H1 (cell line): ENCODE measurements around the gene CA14. TPM values are rescaled to one million over a fixed set of nuclear protein-coding genes. Genes with fewer than 3 reads are reported as not detected.

Experiments used
- CTCF ChIA-PET: fragments of 300-600 bp; sonication (Branson Sonifier 250); formaldehyde crosslinking; loops from one replicate; lab custom pipeline; 2021; ENCODE audit not compliant: partially characterized antibody; lab: Charles Lee
- POLR2A ChIA-PET: fragments of 300-600 bp; sonication (Branson Sonifier 250); formaldehyde crosslinking; loops from one replicate; lab custom pipeline; 2021; ENCODE audit warnings: inconsistent platforms; ENCODE audit not compliant: partially characterized antibody; lab: Charles Lee
- DNase-seq, 2 experiments: peaks; one replicate each; pipeline versions ENCODE4 v3.0.0 to v3.0.0-alpha.2; 2010 to 2022; ENCODE audit warnings: low spot score in 2 of 2, low read depth in 1 of 2, mixed read lengths in 1 of 2
- FAIRE-seq: peaks from 2 replicates; lab custom pipeline; 2011; peaks lifted over from hg19 to GRCh38; lab: Jason Lieb, UNC
- H2AFZ ChIP-seq: 2 replicates; pipeline ENCODE4 v1.8.1; 2012; ENCODE audit warnings: low read length, inconsistent platforms
- H2AK5ac ChIP-seq: 2 replicates; pipeline ENCODE4 v1.6.1; 2013; ENCODE audit warnings: low read depth, low read length
- H2BK120ac ChIP-seq: replicated peaks from 2 replicates; pipeline ENCODE3; 2013; ENCODE audit warnings: low read depth, low read length, inconsistent platforms
- H2BK12ac ChIP-seq: 2 replicates; pipeline ENCODE4 v1.6.1; 2013; ENCODE audit warnings: low read depth, low read length
- H2BK15ac ChIP-seq: 2 replicates; pipeline ENCODE4 v1.6.1; 2013; ENCODE audit warnings: low read length
- H2BK20ac ChIP-seq: 2 replicates; pipeline ENCODE4 v1.6.1; 2013; ENCODE audit warnings: low read length
- H2BK5ac ChIP-seq: 2 replicates; pipeline ENCODE4 v1.6.1; 2013; ENCODE audit warnings: low read depth, low read length
- H3K14ac ChIP-seq: 2 replicates; pipeline ENCODE4 v1.6.1; 2013; ENCODE audit warnings: inconsistent platforms; ENCODE audit not compliant: insufficient read length
- H3K18ac ChIP-seq: 2 replicates; pipeline ENCODE4 v1.6.1; 2013; ENCODE audit warnings: low read length; ENCODE audit errors: extremely low read depth
- H3K23ac ChIP-seq: 2 replicates; pipeline ENCODE4 v1.6.1; 2013; ENCODE audit warnings: inconsistent platforms; ENCODE audit not compliant: insufficient read length
- H3K23me2 ChIP-seq: 2 replicates; pipeline ENCODE4 v1.6.1; 2013; ENCODE audit warnings: low read depth, low read length
- H3K27ac ChIP-seq: 2 replicates; pipeline ENCODE4 v1.6.1; 2011; ENCODE audit warnings: low read depth, low read length, inconsistent platforms
- H3K27me3 ChIP-seq, 4 experiments: replicated peaks in 1 of 4; 1 replicate in 1 of 4; 2 replicates in 3 of 4; pipeline versions ENCODE4 v1.6.1 to v1.8.1; 2011 to 2013; ENCODE audit warnings: low read length in 3 of 4, mild to moderate bottlenecking in 3 of 4, inconsistent platforms in 2 of 4, mixed read lengths in 2 of 4, moderate library complexity in 1 of 4; ENCODE audit not compliant: control insufficient read depth in 3 of 4, insufficient read depth in 3 of 4; ENCODE audit errors: extremely low read depth in 1 of 4
- H3K36me3 ChIP-seq, 4 experiments: 2 replicates each; pipeline versions ENCODE4 v1.6.1 to v1.8.1; 2011 to 2013; ENCODE audit warnings: mild to moderate bottlenecking in 4 of 4, low read length in 3 of 4, moderate library complexity in 2 of 4, control low read depth in 1 of 4, inconsistent platforms in 1 of 4; ENCODE audit not compliant: insufficient read depth in 4 of 4, control insufficient read depth in 2 of 4
- H3K4ac ChIP-seq: replicated peaks from 2 replicates; pipeline ENCODE3; 2013; ENCODE audit warnings: low read length, low read depth, mixed read lengths, inconsistent platforms; ENCODE audit not compliant: insufficient read length
- H3K4me1 ChIP-seq, 4 experiments: replicated peaks in 1 of 4; 1 replicate in 1 of 4; 2 replicates in 3 of 4; pipeline versions ENCODE4 v1.6.1 to v1.8.1; 2011 to 2013; ENCODE audit warnings: low read length in 3 of 4, inconsistent platforms in 2 of 4, mixed read lengths in 1 of 4; ENCODE audit not compliant: insufficient read depth in 4 of 4, control insufficient read depth in 3 of 4
- H3K4me2 ChIP-seq, 2 experiments: 2 replicates each; pipeline versions ENCODE4 v1.6.1 to v1.8.1; 2011 to 2013; ENCODE audit warnings: low read depth in 2 of 2, low read length in 2 of 2, control low read depth in 1 of 2, inconsistent platforms in 1 of 2, mild to moderate bottlenecking in 1 of 2; ENCODE audit not compliant: insufficient read depth in 1 of 2
- H3K4me3 ChIP-seq, 4 experiments: fragments of 200-600, 300-600 bp in 1 of 4; sonication (generic), shearing (Covaris generic), sonication (Bioruptor Twin) in 1 of 4; 2 replicates each; pipeline versions ENCODE4 v1.5.1 to v1.8.1; 2011 to 2016; ENCODE audit warnings: low read length in 4 of 4, low read depth in 3 of 4, control low read depth in 2 of 4, inconsistent platforms in 2 of 4, mild to moderate bottlenecking in 2 of 4, mixed read lengths in 1 of 4, moderate library complexity in 1 of 4; ENCODE audit not compliant: insufficient read depth in 2 of 4; ENCODE audit errors: extremely low read depth in 1 of 4
- H3K56ac ChIP-seq: replicated peaks from 2 replicates; pipeline ENCODE3; 2013; ENCODE audit warnings: low read depth, mild to moderate bottlenecking, mixed read lengths, low read length, inconsistent platforms; ENCODE audit not compliant: insufficient read length
- H3K79me1 ChIP-seq: 2 replicates; pipeline ENCODE4 v1.6.1; 2013; ENCODE audit warnings: low read depth, low read length, control low read depth
- H3K79me2 ChIP-seq, 2 experiments: 2 replicates each; pipeline versions ENCODE4 v1.6.1 to v1.8.1; 2012 to 2013; ENCODE audit warnings: low read length in 2 of 2, mild to moderate bottlenecking in 2 of 2, inconsistent platforms in 1 of 2; ENCODE audit not compliant: insufficient read depth in 2 of 2, control insufficient read depth in 1 of 2
- H3K9ac ChIP-seq, 4 experiments: replicated peaks in 1 of 4; 1 replicate in 1 of 4; 2 replicates in 3 of 4; pipeline versions ENCODE4 v1.6.1 to v1.8.1; 2011 to 2013; ENCODE audit warnings: low read depth in 3 of 4, low read length in 3 of 4, control low read depth in 2 of 4, mild to moderate bottlenecking in 2 of 4, moderate library complexity in 2 of 4, inconsistent platforms in 1 of 4; ENCODE audit errors: extremely low read depth in 1 of 4
- H3K9me3 ChIP-seq, 2 experiments: 2 replicates each; pipeline versions ENCODE4 v1.6.1 to v1.8.1; 2012 to 2013; ENCODE audit warnings: mild to moderate bottlenecking in 2 of 2, moderate library complexity in 2 of 2, control low read depth in 1 of 2, inconsistent platforms in 1 of 2, low read depth in 1 of 2, low read length in 1 of 2, mixed read lengths in 1 of 2; ENCODE audit not compliant: insufficient read depth in 2 of 2
- H4K20me1 ChIP-seq, 2 experiments: replicated peaks in 1 of 2; 2 replicates each; pipeline versions ENCODE3 to v1.8.1; 2011 to 2013; ENCODE audit warnings: inconsistent platforms in 2 of 2, low read length in 2 of 2, mild to moderate bottlenecking in 1 of 2; ENCODE audit not compliant: insufficient read depth in 2 of 2, control insufficient read depth in 1 of 2
- H4K5ac ChIP-seq: 2 replicates; pipeline ENCODE4 v1.6.1; 2013; ENCODE audit warnings: low read length, low read depth, mixed read lengths, inconsistent platforms; ENCODE audit not compliant: insufficient read length
- H4K8ac ChIP-seq: 2 replicates; pipeline ENCODE4 v1.8.0; 2013; ENCODE audit warnings: mild to moderate bottlenecking, moderate library complexity, low read length, inconsistent platforms; ENCODE audit not compliant: insufficient read depth; ENCODE audit errors: extremely low read depth
- H4K91ac ChIP-seq: replicated peaks from 2 replicates; pipeline ENCODE3; 2013; ENCODE audit warnings: low read length, mixed read lengths, inconsistent platforms; ENCODE audit not compliant: insufficient read length
- ATF3 ChIP-seq: IDR thresholded peaks from 2 replicates; pipeline ENCODE4 v1.6.1; 2011; ENCODE audit warnings: low read depth, mild to moderate bottlenecking, low read length; ENCODE audit not compliant: insufficient read depth
- BRCA1 ChIP-seq: IDR thresholded peaks from 2 replicates; pipeline ENCODE4 v1.6.1; 2012; ENCODE audit warnings: low read depth, low read length, improper control_type of control experiment
- EGR1 ChIP-seq: IDR thresholded peaks from 2 replicates; pipeline ENCODE4 v1.6.1; 2011; ENCODE audit warnings: low read depth, low read length, borderline replicate concordance
- JUN ChIP-seq: IDR thresholded peaks from 2 replicates; pipeline ENCODE4 v1.6.1; 2011; ENCODE audit warnings: low read depth, mild to moderate bottlenecking, improper control_type of control experiment, low read length
- KDM1A ChIP-seq: fragments of 200-600, 300-600 bp; sonication (generic); IDR thresholded peaks from 2 replicates; pipeline ENCODE4 v1.7.1; 2016; ENCODE audit warnings: mild to moderate bottlenecking, low read length, borderline replicate concordance
- PHF8 ChIP-seq: fragments of 200-600 bp; sonication (generic); conservative IDR thresholded peaks from 2 replicates; pipeline ENCODE4 v1.7.1; 2012; ENCODE audit warnings: low read depth, mild to moderate bottlenecking, inconsistent platforms, low read length, moderate library complexity
- SP1 ChIP-seq: IDR thresholded peaks from 2 replicates; pipeline ENCODE4 v1.6.1; 2011; ENCODE audit warnings: low read depth, low read length
- SP4 ChIP-seq: IDR thresholded peaks from 2 replicates; pipeline ENCODE4 v1.6.1; 2012; ENCODE audit warnings: low read length, inconsistent platforms
- TAF1 ChIP-seq: IDR thresholded peaks from 2 replicates; pipeline ENCODE4 v1.6.1; 2011; ENCODE audit warnings: mild to moderate bottlenecking, low read depth, low read length
- TAF7 ChIP-seq: optimal IDR thresholded peaks from 2 replicates; pipeline ENCODE3; 2011; ENCODE audit warnings: low read depth, mild to moderate bottlenecking, inconsistent platforms, low read length, moderate library complexity, borderline replicate concordance
- TEAD4 ChIP-seq: IDR thresholded peaks from 2 replicates; pipeline ENCODE4 v1.6.1; 2012; ENCODE audit warnings: low read depth, low read length, inconsistent platforms, mixed read lengths
- WGBS, 2 experiments: shearing (Covaris generic) in 1 of 2; methylation state at CpG; one replicate each; pipeline versions ENCODE4 v1.1.6 to v1.1.7; 2013 to 2015; ENCODE audit warnings: low lambda C conversion rate in 2 of 2, mixed read lengths in 2 of 2, inconsistent platforms in 1 of 2, low coverage in 1 of 2, missing lambda C conversion rate in 1 of 2; ENCODE audit not compliant: insufficient replicate concordance in 2 of 2, insufficient coverage in 1 of 2, insufficient read length in 1 of 2; ENCODE audit errors: extremely low coverage in 1 of 2, missing lambda C conversion rate in 1 of 2; 5-methylcytosine and 5-hydroxymethylcytosine counted together
- polyA plus RNA-seq, 7 experiments: library from polyadenylated mRNA; depleted of rRNA in 3 of 7; stranded (reverse) in 5 of 7; unstranded in 2 of 7; fragments of >200 nt in 5 of 7; fragments of 200-250 nt in 2 of 7; gene quantifications; 1 replicate in 5 of 7; 2 replicates in 1 of 7; 4 replicates in 1 of 7; pipeline versions ENCODE4 v1.2.1 to v1.2.3, GENCODE V29; 2011 to 2013; ENCODE audit warnings: missing spikeins in 2 of 7, mixed read lengths in 2 of 7
- total RNA-seq: library from RNA; stranded (reverse); fragmentation: NEBNext Ultra II Directional; extraction: Animal tissue kit (Norgen Biotek cat#: 25700); gene quantifications from 2 replicates; pipeline ENCODE4 v1.2.1, GENCODE V29; 2021

The CA14 gene
- total and polyA plus RNA-seq, 2 of the 8 experiments (the other 6 are each of a cell fraction or from before 2014, with no cell fraction given) = 52.3 to 105 TPM

GRCh38 chr1:150267896-150268295, 10.3 kb downstream of the CA14 start:
- WGBS, 2 experiments = 62% methylated on average over 6 of the region's 6 CpGs; no CpG with 5 or more reads in 1 of the 2 experiments
- CTCF ChIA-PET = interaction anchor here (16.5 kb wide), 1 partner anchor 12 kb away, joined by 326 read pairs; the partner anchor contains the start of gene CA14
- POLR2A ChIA-PET = interaction anchor here (0.8 to 6.5 kb wide), 6 partner anchors 9 to 96 kb away, joined by 3 to 114 read pairs (median 7); partner anchors contain the start of genes CA14, CIART and RPRD2
- H3K9me3 ChIP-seq = no peaks in the 10 kb centered on the region
- peak overlapping the region; percentile 80; the same call in 1 of the 2 replicates for H2BK5ac ChIP-seq
- H3K14ac ChIP-seq = no peak overlapping the region
- H2BK12ac ChIP-seq = 0 out of 2 replicates have a peak overlapping the region, but pooled peaks have one; percentile 17
- peaks cover 4 to 11% (median 5%) of the 10 kb centered on the region in 4 experiments; a peak in 6 of 7 replicates for H3K4me1 ChIP-seq
- no peak overlapping the region for H3K23ac ChIP-seq
- no peak overlapping the region for H2BK20ac ChIP-seq
- TF ChIP-seq ATF3 = no peak
- no peak for TF ChIP-seq JUN
- no peak for TF ChIP-seq BRCA1
- no peak for TF ChIP-seq KDM1A
- no peak for TF ChIP-seq TAF7
- no peak for TF ChIP-seq SP4
- no peak for TF ChIP-seq PHF8
- TF ChIP-seq TAF1 = no peak
- no peak for TF ChIP-seq SP1
- no peak for TF ChIP-seq TEAD4
- TF ChIP-seq EGR1 = no peak
- no peak overlapping the region for H4K91ac ChIP-seq
- H3K4ac ChIP-seq = no peak overlapping the region
- H3K23me2 ChIP-seq = peaks cover 10% of the 10 kb centered on the region
- peaks cover 8 to 20% of the 10 kb centered on the region in 2 experiments; a peak in 3 of 4 replicates for H3K79me2 ChIP-seq
- H4K5ac ChIP-seq = no peak overlapping the region
- H3K56ac ChIP-seq = no peak overlapping the region
- peaks cover 3 to 4% of the 10 kb centered on the region in 2 experiments for H4K20me1 ChIP-seq
- peaks cover 11% of the 10 kb centered on the region; the same call in 1 of the 2 replicates for H3K79me1 ChIP-seq
- no peak overlapping the region for H2BK15ac ChIP-seq
- H3K27ac ChIP-seq = no peak overlapping the region
- no peak for DNase-seq
- H4K8ac ChIP-seq = no peak overlapping the region
- H3K4me3 ChIP-seq = peak overlapping the region; percentile 81 to 99 (median 96)
- H2AFZ ChIP-seq = no peak overlapping the region
- H3K9ac ChIP-seq = peak overlapping the region; percentile 56 to 89 (median 84)
- peaks cover 20 to 41% (median 35%) of the 10 kb centered on the region in 4 experiments for H3K36me3 ChIP-seq
- 0 out of 2 replicates have a peak overlapping the region, but pooled peaks have one; percentile 72 for H2AK5ac ChIP-seq
- H3K27me3 ChIP-seq = no peaks in the 10 kb centered on the region
- FAIRE-seq = no peak
- H3K4me2 ChIP-seq = peak overlapping the region; percentile 95 to 100
- no peak overlapping the region; the same call in 1 of the 2 replicates for H3K18ac ChIP-seq
- H2BK120ac ChIP-seq = no peak overlapping the region
